HepG2 (cell line): ENCODE measurements around the gene SRRM3. TPM values are rescaled to one million over a fixed set of nuclear protein-coding genes. Genes with fewer than 3 reads are reported as not detected.

Experiments
- AGO2 ChIP-seq: fragments of 200-400 bp; formaldehyde crosslinking; optimal IDR thresholded peaks from 2 replicates; pipeline ENCODE3; 2017; ENCODE audit warnings: mild to moderate bottlenecking, low read depth, low read length, moderate library complexity
- CEBPZ ChIP-seq: IDR thresholded peaks from 2 replicates; pipeline ENCODE4 v1.6.1; 2012; ENCODE audit warnings: low read length, improper control_type of control experiment
- ERF ChIP-seq: IDR thresholded peaks from 2 replicates; pipeline ENCODE4 v1.6.1; 2018; ENCODE audit warnings: missing biosample characterization, missing genetic modification reagents
- GATAD2A ChIP-seq: IDR thresholded peaks from 2 replicates; pipeline ENCODE4 v1.6.1; 2016
- GLI4 ChIP-seq: sonication (generic); formaldehyde crosslinking; IDR thresholded peaks from 2 replicates; pipeline ENCODE4 v1.5.1; 2020; ENCODE audit warnings: missing genetic modification reagents, mild to moderate bottlenecking, moderate library complexity, borderline replicate concordance
- HDAC6 ChIP-seq: fragments of 200-600 bp; sonication (generic); IDR thresholded peaks from 2 replicates; pipeline ENCODE4 v1.7.0; 2017; ENCODE audit warnings: mild to moderate bottlenecking, antibody characterized with exemption, low read length, low read depth
- ISX ChIP-seq: sonication (generic); formaldehyde crosslinking; conservative IDR thresholded peaks from 2 replicates; pipeline ENCODE4 v1.5.0; 2020; ENCODE audit warnings: missing genetic modification reagents
- NR2F2 ChIP-seq: IDR thresholded peaks from 2 replicates; pipeline ENCODE4 v1.6.1; 2012; ENCODE audit warnings: low read depth, inconsistent platforms, borderline replicate concordance
- SMC3 ChIP-seq: IDR thresholded peaks from 2 replicates; pipeline ENCODE4 v1.6.1; 2011; ENCODE audit warnings: low read length, improper control_type of control experiment
- STAG1 ChIP-seq: sonication (generic); formaldehyde crosslinking; IDR thresholded peaks from 2 replicates; pipeline ENCODE4 v1.4.0; 2020; ENCODE audit warnings: missing genetic modification reagents
- ZNF12 ChIP-seq: sonication (generic); formaldehyde crosslinking; IDR thresholded peaks from 2 replicates; pipeline ENCODE4 v1.5.0; 2020; ENCODE audit warnings: missing genetic modification reagents
- ZNF256 ChIP-seq: sonication (generic); formaldehyde crosslinking; conservative IDR thresholded peaks from 2 replicates; pipeline ENCODE4 v1.4.0; 2020; ENCODE audit warnings: missing genetic modification reagents
- ZNF296 ChIP-seq: sonication (generic); formaldehyde crosslinking; conservative IDR thresholded peaks from 2 replicates; pipeline ENCODE4 v1.5.0; 2020; ENCODE audit warnings: mild to moderate bottlenecking, missing genetic modification reagents
- ZNF441 ChIP-seq: sonication (generic); formaldehyde crosslinking; IDR thresholded peaks from 2 replicates; pipeline ENCODE4 v1.7.0; 2021; ENCODE audit warnings: missing genetic modification reagents, borderline replicate concordance
- ZNF496 ChIP-seq: sonication (generic); formaldehyde crosslinking; IDR thresholded peaks from 2 replicates; pipeline ENCODE4 v1.8.1; 2023; ENCODE audit warnings: mild to moderate bottlenecking, moderate library complexity, missing genetic modification reagents; ENCODE audit not compliant: insufficient replicate concordance
- ZNF547 ChIP-seq: sonication (generic); formaldehyde crosslinking; IDR thresholded peaks from 2 replicates; pipeline ENCODE4 v1.5.1; 2020; ENCODE audit warnings: mild to moderate bottlenecking, missing genetic modification reagents
- ZNF619 ChIP-seq: sonication (generic); formaldehyde crosslinking; IDR thresholded peaks from 2 replicates; pipeline ENCODE4 v1.4.0; 2020; ENCODE audit warnings: mild to moderate bottlenecking, missing genetic modification reagents
- ZNF678 ChIP-seq: sonication (generic); formaldehyde crosslinking; IDR thresholded peaks from 2 replicates; pipeline ENCODE4 v1.4.0; 2020; ENCODE audit warnings: mild to moderate bottlenecking, missing genetic modification reagents
- polyA plus RNA-seq, 8 experiments: library from polyadenylated mRNA; depleted of rRNA in 3 of 8; stranded (reverse) in 7 of 8; unstranded in 1 of 8; fragments of >200 nt; fragmentation: Illumina TruSeq in 4 of 8; extraction: Trizol in 4 of 8; gene quantifications; 2 replicates each; pipeline versions ENCODE4 v1.2.1 to v1.2.3, GENCODE V29; 2011 to 2016; ENCODE audit warnings: low read depth in 4 of 8, missing spikeins in 1 of 8, mixed read lengths in 1 of 8; ENCODE audit not compliant: insufficient read depth in 1 of 8
- total RNA-seq, 5 experiments: library from RNA; depleted of rRNA; stranded (reverse); fragments of >200 nt; fragmentation: Illumina TruSeq; extraction: Trizol; gene quantifications; 2 replicates each; pipeline ENCODE4 v1.2.3, GENCODE V29; 2016; ENCODE audit warnings: low read depth in 1 of 5
- TF ChIP-seq, protein P1 (sequence below): sonication (generic); formaldehyde crosslinking; IDR thresholded peaks from 2 replicates; pipeline ENCODE4 v1.4.0; 2020; ENCODE audit warnings: missing genetic modification reagents
- TF ChIP-seq, protein P2 (sequence below): IDR thresholded peaks from 2 replicates; pipeline ENCODE4 v1.6.1; 2018; ENCODE audit warnings: missing genetic modification reagents, mild to moderate bottlenecking, missing compliant biosample characterization
- TF ChIP-seq, protein P3 (sequence below): sonication (generic); formaldehyde crosslinking; IDR thresholded peaks from 2 replicates; pipeline ENCODE4 v1.5.0; 2020; ENCODE audit warnings: mild to moderate bottlenecking, missing genetic modification reagents, borderline replicate concordance
- TF ChIP-seq, protein P4 (sequence below): IDR thresholded peaks from 2 replicates; pipeline ENCODE4 v1.6.1; 2016; ENCODE audit warnings: missing genetic modification reagents, missing compliant biosample characterization

The SRRM3 gene
- total and polyA plus RNA-seq, 2 of the 13 experiments (the other 11 are each of a cell fraction or from before 2014, with no cell fraction given): 0.13 to 0.54 TPM

DNA sequence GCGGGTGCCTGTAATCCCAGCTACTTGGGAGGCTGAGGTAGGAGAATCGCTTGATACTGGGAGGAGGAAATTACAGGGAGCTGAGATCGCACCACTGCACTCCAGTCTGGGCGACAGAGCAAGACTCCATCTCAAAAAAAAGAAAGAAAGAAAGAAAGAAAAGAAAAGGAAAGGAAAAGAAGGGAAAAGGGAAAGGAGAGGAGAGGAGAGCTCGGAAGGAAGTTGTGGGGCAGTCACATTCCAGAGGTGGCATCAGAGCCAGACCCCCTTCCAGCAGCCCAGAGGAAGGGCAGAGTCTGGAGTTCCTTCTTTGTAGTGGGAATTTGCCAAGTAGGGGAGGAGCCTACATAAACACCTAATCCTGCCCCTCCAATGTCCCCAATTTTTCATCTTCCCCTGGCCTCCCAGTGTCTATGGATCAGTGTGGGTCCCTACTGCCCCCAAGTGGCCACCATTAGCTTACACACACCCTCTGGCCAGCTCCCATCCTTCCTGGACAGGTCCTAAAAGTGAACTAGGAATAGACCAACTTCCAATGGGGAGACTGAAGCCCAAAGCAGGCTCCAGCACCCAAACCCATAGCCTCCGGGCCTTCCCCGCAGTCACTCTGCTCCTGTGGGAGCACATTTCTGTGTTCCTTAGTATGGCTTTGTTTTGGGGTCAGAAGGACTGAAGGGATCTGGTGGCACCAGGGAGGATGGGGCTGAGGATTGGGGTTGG is 61.1 kb downstream of the SRRM3 start (continued):
- no peak for TF ChIP-seq ZNF547 (CRISPR knock-in tag)
- peak; percentile 39; the same call in 1 of the 2 replicates for TF ChIP-seq ZNF619 (CRISPR knock-in tag)
- no peak for TF ChIP-seq HDAC6
- no peak for TF ChIP-seq ZNF496
- no peak for TF ChIP-seq ZNF441
- no peak for TF ChIP-seq GLI4
- peak; percentile 95 for TF ChIP-seq STAG1 (CRISPR knock-in tag)
- no peak for TF ChIP-seq AGO2
- TF ChIP-seq ISX (CRISPR knock-in tag): no peak
- no peak for TF ChIP-seq ZNF678 (CRISPR knock-in tag)
- peak; percentile 94 for TF ChIP-seq SMC3
- no peak for TF ChIP-seq NR2F2
- TF ChIP-seq, protein P1, sequence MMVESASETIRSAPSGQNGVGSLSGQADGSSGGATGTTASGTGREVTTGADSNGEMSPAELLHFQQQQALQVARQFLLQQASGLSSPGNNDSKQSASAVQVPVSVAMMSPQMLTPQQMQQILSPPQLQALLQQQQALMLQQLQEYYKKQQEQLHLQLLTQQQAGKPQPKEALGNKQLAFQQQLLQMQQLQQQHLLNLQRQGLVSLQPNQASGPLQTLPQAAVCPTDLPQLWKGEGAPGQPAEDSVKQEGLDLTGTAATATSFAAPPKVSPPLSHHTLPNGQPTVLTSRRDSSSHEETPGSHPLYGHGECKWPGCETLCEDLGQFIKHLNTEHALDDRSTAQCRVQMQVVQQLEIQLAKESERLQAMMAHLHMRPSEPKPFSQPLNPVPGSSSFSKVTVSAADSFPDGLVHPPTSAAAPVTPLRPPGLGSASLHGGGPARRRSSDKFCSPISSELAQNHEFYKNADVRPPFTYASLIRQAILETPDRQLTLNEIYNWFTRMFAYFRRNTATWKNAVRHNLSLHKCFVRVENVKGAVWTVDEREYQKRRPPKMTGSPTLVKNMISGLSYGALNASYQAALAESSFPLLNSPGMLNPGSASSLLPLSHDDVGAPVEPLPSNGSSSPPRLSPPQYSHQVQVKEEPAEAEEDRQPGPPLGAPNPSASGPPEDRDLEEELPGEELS (CRISPR knock-in tag): 0 out of 2 replicates have a peak, but pooled peaks have one; percentile 11
- TF ChIP-seq, protein P2, sequence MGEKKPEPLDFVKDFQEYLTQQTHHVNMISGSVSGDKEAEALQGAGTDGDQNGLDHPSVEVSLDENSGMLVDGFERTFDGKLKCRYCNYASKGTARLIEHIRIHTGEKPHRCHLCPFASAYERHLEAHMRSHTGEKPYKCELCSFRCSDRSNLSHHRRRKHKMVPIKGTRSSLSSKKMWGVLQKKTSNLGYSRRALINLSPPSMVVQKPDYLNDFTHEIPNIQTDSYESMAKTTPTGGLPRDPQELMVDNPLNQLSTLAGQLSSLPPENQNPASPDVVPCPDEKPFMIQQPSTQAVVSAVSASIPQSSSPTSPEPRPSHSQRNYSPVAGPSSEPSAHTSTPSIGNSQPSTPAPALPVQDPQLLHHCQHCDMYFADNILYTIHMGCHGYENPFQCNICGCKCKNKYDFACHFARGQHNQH (CRISPR knock-in tag): peak; percentile 31; the same call in 1 of the 2 replicates
- TF ChIP-seq CEBPZ: no peak
- no peak for TF ChIP-seq ZNF296 (CRISPR knock-in tag)
- TF ChIP-seq ZNF12 (CRISPR knock-in tag): no peak
- TF ChIP-seq, protein P3, sequence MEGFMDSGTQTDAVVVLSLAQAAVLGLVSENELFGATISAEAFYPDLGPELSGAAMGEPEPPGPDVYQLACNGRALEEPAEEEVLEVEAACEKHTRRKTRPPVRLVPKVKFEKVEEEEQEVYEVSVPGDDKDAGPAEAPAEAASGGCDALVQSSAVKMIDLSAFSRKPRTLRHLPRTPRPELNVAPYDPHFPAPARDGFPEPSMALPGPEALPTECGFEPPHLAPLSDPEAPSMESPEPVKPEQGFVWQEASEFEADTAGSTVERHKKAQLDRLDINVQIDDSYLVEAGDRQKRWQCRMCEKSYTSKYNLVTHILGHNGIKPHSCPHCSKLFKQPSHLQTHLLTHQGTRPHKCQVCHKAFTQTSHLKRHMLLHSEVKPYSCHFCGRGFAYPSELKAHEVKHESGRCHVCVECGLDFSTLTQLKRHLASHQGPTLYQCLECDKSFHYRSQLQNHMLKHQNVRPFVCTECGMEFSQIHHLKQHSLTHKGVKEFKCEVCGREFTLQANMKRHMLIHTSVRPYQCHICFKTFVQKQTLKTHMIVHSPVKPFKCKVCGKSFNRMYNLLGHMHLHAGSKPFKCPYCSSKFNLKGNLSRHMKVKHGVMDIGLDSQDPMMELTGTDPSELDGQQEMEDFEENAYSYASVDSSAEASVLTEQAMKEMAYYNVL (CRISPR knock-in tag): no peak
- TF ChIP-seq GATAD2A (CRISPR knock-in tag): 0 out of 2 replicates have a peak, but pooled peaks have one; percentile 29
- TF ChIP-seq ZNF256: no peak
- TF ChIP-seq, protein P4, sequence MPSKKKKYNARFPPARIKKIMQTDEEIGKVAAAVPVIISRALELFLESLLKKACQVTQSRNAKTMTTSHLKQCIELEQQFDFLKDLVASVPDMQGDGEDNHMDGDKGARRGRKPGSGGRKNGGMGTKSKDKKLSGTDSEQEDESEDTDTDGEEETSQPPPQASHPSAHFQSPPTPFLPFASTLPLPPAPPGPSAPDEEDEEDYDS (CRISPR knock-in tag): no peak
- 0 out of 2 replicates have a peak, but pooled peaks have one; percentile 23 for TF ChIP-seq ERF (CRISPR knock-in tag)
